ENCODE data around the gene SPRY4. TPM values are rescaled to one million over a fixed set of nuclear protein-coding genes. Genes with fewer than 3 reads are reported as not detected.
"Not testable (repeated sequence)": the region's sequence is repeated elsewhere in the genome, so short reads cannot be mapped to it uniquely, and the experiment has no call there.

SPRY4 gene, protein sequence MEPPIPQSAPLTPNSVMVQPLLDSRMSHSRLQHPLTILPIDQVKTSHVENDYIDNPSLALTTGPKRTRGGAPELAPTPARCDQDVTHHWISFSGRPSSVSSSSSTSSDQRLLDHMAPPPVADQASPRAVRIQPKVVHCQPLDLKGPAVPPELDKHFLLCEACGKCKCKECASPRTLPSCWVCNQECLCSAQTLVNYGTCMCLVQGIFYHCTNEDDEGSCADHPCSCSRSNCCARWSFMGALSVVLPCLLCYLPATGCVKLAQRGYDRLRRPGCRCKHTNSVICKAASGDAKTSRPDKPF
- 48.7 TPM for polyA plus RNA-seq (ENCODE audit: insufficient read length)

- DNase-seq (ENCODE audit: low read depth) = peak; percentile 96
Observed at GRCh38 chr5:142324871-142325724, at the start of gene SPRY4. TSS of gene SPRY4 (minus strand) at chr5:142325021. CDS start at chr5:142315108, 9,913 bp downstream.

GRCh38 chr5:142368529-142368928 is 43.7 kb upstream of the SPRY4 start:
- DNase-seq (ENCODE audit: low read depth) = no peak

GRCh38 chr5:142366007-142366406 is 41.2 kb upstream of the SPRY4 start:
- no peak for DNase-seq (ENCODE audit: low read depth)

- DNase-seq (ENCODE audit: low read depth) = no peak
Observed at GRCh38 chr5:142364251-142365145, 39.7 kb upstream of the SPRY4 start.

- no peak for DNase-seq (ENCODE audit: low read depth)
Observed at GRCh38 chr5:142363619-142363963, 38.8 kb upstream of the SPRY4 start.

GRCh38 chr5:142362193-142362592 is 37.4 kb upstream of the SPRY4 start:
- not testable (repeated sequence) for DNase-seq (ENCODE audit: low read depth)

DNA sequence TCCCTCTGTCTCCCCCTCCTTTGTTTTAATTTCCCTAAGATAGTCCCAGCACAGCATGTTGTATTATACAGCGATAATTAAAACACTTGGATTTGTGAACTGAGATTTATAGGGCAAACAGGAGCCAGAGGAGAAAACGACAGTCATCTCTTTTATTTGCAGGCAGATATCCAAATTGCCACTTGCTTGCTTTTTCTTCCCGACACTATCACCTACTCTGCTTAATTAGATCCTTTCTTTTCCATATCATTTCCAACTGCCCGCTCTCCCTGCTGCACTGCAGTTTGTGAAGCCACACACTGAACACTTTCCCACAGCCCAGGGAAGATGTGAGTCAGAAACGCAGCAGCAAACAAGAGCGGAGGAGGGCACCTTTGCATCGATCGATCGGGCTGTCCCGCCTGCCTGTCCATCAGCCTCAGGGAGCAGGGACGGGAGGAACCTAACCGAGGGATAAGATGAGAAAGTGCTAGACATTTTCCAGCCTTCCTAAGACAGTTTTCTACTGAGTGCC is 35.8 kb upstream of the SPRY4 start:
- no peak for DNase-seq (ENCODE audit: low read depth)

- DNase-seq (ENCODE audit: low read depth) = no peak
Observed at GRCh38 chr5:142360051-142360498, 35.3 kb upstream of the SPRY4 start.

DNA sequence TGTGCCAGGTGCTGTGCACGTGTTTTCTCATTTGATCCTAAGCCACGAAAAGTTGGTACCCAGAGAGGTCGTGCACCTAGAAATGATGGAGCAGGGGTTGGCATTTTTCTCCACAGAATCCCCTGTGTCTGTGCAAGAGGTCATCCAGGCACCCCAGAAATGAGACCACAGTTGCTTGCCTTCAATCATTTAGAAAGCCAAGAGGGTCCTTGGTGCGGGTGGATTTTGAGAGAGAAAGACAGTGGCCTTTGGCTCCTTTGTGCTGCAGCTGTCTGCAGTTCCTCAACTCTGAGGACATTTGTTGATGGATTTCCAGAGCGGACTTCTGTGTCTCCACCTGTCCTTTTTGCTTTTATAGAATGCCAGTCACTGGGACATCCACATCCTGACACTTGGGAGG is 33.8 kb upstream of the SPRY4 start:
- DNase-seq (ENCODE audit: low read depth) = no peak

DNA sequence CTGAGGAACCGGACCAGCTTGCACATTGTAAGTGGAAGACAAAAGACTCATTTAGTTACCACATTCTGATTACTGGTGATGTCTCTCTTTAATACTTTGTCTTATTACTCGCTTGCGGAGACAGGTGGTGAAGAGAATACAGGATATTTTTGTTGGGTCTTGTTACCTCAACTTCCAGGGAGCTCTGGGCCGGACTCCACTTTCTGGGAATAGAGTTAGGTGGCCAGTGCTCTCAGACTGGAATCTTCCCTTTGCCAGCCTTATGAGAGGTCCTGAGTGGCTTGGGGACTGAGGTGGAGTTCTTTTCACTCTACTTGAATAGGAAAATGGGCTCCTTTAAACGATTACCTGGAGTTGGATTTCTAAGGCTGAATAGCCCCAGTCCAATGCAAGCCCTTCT is 33.3 kb upstream of the SPRY4 start:
- DNase-seq (ENCODE audit: low read depth) = no peak

DNA sequence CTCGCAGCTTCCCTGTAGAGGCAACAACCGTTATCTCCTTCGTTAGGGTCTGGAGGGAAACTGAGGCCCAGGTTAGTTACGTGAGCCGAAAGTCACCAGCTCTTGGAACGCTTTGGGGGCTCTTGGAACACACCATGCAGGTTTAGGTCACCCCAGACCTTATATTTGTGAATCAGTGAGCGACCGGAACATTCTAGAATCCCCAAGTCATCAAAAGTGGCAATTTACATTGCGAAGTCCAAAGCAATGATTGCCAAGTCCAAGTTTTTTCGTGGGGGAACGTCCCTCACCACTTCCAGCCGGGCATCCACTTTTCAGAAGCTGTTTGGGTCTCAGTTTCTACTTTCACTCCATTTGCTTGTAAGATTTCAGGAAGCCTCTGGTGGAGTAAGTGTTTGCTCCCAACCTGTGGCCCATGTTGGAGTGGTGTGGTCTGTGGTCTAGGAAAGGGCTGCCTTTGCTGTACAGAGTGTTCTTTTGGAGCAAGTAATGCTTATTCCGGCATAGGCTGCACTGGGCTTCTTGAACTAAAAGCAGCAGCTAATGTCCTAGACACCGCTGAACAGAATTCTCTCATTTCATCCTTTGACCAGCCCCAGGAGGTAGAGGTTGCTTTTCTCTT is 32.8 kb upstream of the SPRY4 start:
- no peak for DNase-seq (ENCODE audit: low read depth)

DNA sequence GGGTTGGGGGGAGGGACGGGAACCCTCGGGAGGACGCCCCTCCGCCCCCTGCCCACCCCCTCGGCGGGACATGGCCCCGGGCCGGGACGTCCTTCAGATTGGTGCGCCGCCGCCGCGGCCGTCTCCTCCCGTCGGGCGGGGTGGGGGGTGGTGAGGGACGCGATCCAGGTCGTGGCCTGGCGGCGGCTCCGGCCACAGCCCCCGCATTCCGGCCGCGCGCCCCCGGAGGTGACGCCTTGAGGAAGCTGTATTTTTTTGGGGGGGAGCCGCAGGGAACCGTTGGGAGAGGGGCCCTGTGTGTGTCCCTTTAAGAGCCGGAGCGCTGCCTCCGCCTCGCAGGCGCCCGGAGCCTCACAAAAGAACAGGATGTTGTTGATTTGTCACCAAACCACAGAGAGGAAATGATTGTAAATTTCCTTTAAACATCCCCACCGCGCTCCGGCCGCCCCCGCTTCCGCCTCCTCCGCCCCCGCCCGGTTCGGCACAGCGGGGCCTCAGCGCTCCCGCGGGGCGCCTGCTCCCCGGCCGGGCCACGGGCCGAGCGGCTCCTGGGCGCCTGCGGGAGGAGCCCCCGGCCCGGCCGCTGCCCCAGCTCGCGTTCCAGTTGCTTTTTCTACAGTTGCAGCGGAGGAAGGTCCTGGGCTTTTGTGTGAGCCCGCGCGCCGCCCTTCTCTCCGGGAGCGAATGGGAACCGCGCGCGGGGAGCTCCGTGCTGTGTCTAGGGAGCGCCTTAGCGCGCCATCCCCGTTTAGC is 32.1 kb upstream of the SPRY4 start:
- DNase-seq (ENCODE audit: low read depth) = peak; percentile 70

- DNase-seq (ENCODE audit: low read depth) = no peak
Observed at GRCh38 chr5:142356349-142356715, 31.5 kb upstream of the SPRY4 start.

- no peak for DNase-seq (ENCODE audit: low read depth)
Observed at GRCh38 chr5:142353071-142353472, 28.3 kb upstream of the SPRY4 start.

DNA sequence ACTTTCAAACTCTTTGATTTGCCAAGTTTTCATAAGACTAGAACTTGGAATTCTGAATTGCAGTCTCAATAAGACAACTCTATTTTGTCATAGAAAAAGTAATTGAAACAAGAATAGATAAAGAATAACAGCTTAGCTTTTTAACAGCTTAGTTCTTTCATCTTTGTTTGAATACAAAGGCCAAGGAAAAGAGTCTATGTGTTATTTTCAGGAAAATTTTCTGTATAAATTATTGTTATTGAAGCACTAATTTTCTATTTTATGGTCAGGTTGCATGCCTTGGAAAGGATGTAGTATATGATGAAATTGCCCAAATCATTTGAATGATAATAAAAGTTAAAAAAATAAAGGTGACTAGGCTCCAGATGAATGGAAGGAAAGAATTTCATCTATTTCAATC is 25.2 kb upstream of the SPRY4 start:
- DNase-seq (ENCODE audit: low read depth) = no peak

- no peak for DNase-seq (ENCODE audit: low read depth)
Observed at GRCh38 chr5:142346706-142347105, 21.9 kb upstream of the SPRY4 start.

- not testable (repeated sequence) for DNase-seq (ENCODE audit: low read depth)
Observed at GRCh38 chr5:142344915-142345314, 20.1 kb upstream of the SPRY4 start.

- no peak for DNase-seq (ENCODE audit: low read depth)
Observed at GRCh38 chr5:142343531-142343930, 18.7 kb upstream of the SPRY4 start.

DNA sequence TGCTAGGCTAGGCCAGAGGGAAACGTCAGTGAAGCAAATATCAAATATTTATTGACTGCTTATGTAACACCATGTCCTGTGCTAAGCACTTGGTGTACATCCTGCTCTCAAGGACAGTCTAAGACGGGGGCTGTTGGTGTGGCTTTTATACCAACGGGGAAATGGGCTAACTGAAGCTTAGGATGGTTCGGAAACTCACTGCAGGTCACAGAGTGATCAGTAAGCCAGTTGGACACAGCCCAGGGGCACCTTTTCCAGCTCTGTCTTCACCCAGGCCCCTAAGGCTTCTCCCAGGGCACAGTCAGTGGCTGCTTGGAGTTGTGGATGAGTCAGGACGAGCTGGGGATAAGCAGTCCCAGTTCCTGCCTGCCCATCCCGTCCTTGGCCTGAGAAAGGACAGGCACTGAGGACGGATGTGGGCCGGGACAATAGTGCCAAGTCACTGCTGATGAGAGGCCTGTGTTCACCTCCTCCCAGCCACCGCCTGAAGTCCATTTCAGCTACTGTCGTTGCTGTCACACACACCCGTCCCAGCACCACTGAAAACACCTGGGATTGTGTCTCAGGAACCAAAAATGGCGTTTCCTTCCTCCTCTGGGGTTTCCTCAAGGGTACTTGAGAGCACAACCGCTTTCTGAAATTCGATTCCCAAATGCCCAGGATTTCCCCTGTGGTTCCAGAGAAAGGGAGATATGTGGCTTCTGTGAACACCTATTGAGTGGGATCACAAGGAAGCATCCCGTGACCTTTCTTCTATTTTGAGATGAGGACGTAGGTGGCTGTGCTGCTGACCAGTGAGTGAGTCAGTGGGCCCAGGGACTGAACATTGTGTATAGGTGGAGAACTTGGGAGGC is 17.5 kb upstream of the SPRY4 start:
- no peak for DNase-seq (ENCODE audit: low read depth)

DNA sequence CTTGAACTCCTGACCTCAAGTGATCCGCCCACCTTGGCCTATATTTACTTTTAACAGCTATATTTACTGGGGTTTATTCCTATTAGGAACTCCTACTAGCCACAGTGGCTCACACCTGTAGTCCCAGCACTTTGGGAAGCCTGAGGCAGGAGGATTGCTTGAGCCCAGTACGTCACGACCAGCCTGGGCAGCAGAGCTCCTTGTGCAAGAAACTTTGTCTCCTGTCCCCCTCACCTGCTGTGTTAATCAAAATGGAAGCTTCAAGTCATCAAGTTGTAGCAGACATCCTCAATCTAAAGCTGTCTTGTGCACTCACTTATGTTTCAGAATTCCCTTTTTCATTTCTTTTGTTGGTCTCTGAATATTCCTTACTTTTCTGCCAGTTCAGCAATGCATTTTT is 15.0 kb upstream of the SPRY4 start:
- DNase-seq (ENCODE audit: low read depth) = no peak

Measured in forelimb muscle (tissue), 1 donor.